H1 (cell line): ENCODE measurements around the gene GATAD2B. TPM values are rescaled to one million over a fixed set of nuclear protein-coding genes. Genes with fewer than 3 reads are reported as not detected.

Source experiments
- CTCF ChIA-PET: fragments of 300-600 bp; sonication (Branson Sonifier 250); formaldehyde crosslinking; loops from one replicate; lab custom pipeline; 2021; ENCODE audit not compliant: partially characterized antibody; lab: Charles Lee
- POLR2A ChIA-PET: fragments of 300-600 bp; sonication (Branson Sonifier 250); formaldehyde crosslinking; loops from one replicate; lab custom pipeline; 2021; ENCODE audit warnings: inconsistent platforms; ENCODE audit not compliant: partially characterized antibody; lab: Charles Lee
- DNase-seq, 2 experiments: peaks; one replicate each; pipeline versions ENCODE4 v3.0.0 to v3.0.0-alpha.2; 2010 to 2022; ENCODE audit warnings: low spot score in 2 of 2, low read depth in 1 of 2, mixed read lengths in 1 of 2
- FAIRE-seq: peaks from 2 replicates; lab custom pipeline; 2011; peaks lifted over from hg19 to GRCh38; lab: Jason Lieb, UNC
- H2AFZ ChIP-seq: 2 replicates; pipeline ENCODE4 v1.8.1; 2012; ENCODE audit warnings: low read length, inconsistent platforms
- H2AK5ac ChIP-seq: 2 replicates; pipeline ENCODE4 v1.6.1; 2013; ENCODE audit warnings: low read depth, low read length
- H2BK120ac ChIP-seq: replicated peaks from 2 replicates; pipeline ENCODE3; 2013; ENCODE audit warnings: low read depth, low read length, inconsistent platforms
- H2BK12ac ChIP-seq: 2 replicates; pipeline ENCODE4 v1.6.1; 2013; ENCODE audit warnings: low read depth, low read length
- H2BK15ac ChIP-seq: 2 replicates; pipeline ENCODE4 v1.6.1; 2013; ENCODE audit warnings: low read length
- H2BK20ac ChIP-seq: 2 replicates; pipeline ENCODE4 v1.6.1; 2013; ENCODE audit warnings: low read length
- H2BK5ac ChIP-seq: 2 replicates; pipeline ENCODE4 v1.6.1; 2013; ENCODE audit warnings: low read depth, low read length
- H3K14ac ChIP-seq: 2 replicates; pipeline ENCODE4 v1.6.1; 2013; ENCODE audit warnings: inconsistent platforms; ENCODE audit not compliant: insufficient read length
- H3K18ac ChIP-seq: 2 replicates; pipeline ENCODE4 v1.6.1; 2013; ENCODE audit warnings: low read length; ENCODE audit errors: extremely low read depth
- H3K23ac ChIP-seq: 2 replicates; pipeline ENCODE4 v1.6.1; 2013; ENCODE audit warnings: inconsistent platforms; ENCODE audit not compliant: insufficient read length
- H3K23me2 ChIP-seq: 2 replicates; pipeline ENCODE4 v1.6.1; 2013; ENCODE audit warnings: low read depth, low read length
- H3K27ac ChIP-seq: 2 replicates; pipeline ENCODE4 v1.6.1; 2011; ENCODE audit warnings: low read depth, low read length, inconsistent platforms
- H3K27me3 ChIP-seq, 4 experiments: replicated peaks in 1 of 4; 1 replicate in 1 of 4; 2 replicates in 3 of 4; pipeline versions ENCODE4 v1.6.1 to v1.8.1; 2011 to 2013; ENCODE audit warnings: low read length in 3 of 4, mild to moderate bottlenecking in 3 of 4, inconsistent platforms in 2 of 4, mixed read lengths in 2 of 4, moderate library complexity in 1 of 4; ENCODE audit not compliant: control insufficient read depth in 3 of 4, insufficient read depth in 3 of 4; ENCODE audit errors: extremely low read depth in 1 of 4
- H3K36me3 ChIP-seq, 4 experiments: 2 replicates each; pipeline versions ENCODE4 v1.6.1 to v1.8.1; 2011 to 2013; ENCODE audit warnings: mild to moderate bottlenecking in 4 of 4, low read length in 3 of 4, moderate library complexity in 2 of 4, control low read depth in 1 of 4, inconsistent platforms in 1 of 4; ENCODE audit not compliant: insufficient read depth in 4 of 4, control insufficient read depth in 2 of 4
- H3K4ac ChIP-seq: replicated peaks from 2 replicates; pipeline ENCODE3; 2013; ENCODE audit warnings: low read length, low read depth, mixed read lengths, inconsistent platforms; ENCODE audit not compliant: insufficient read length
- H3K4me1 ChIP-seq, 4 experiments: replicated peaks in 1 of 4; 1 replicate in 1 of 4; 2 replicates in 3 of 4; pipeline versions ENCODE4 v1.6.1 to v1.8.1; 2011 to 2013; ENCODE audit warnings: low read length in 3 of 4, inconsistent platforms in 2 of 4, mixed read lengths in 1 of 4; ENCODE audit not compliant: insufficient read depth in 4 of 4, control insufficient read depth in 3 of 4
- H3K4me2 ChIP-seq, 2 experiments: 2 replicates each; pipeline versions ENCODE4 v1.6.1 to v1.8.1; 2011 to 2013; ENCODE audit warnings: low read depth in 2 of 2, low read length in 2 of 2, control low read depth in 1 of 2, inconsistent platforms in 1 of 2, mild to moderate bottlenecking in 1 of 2; ENCODE audit not compliant: insufficient read depth in 1 of 2
- H3K4me3 ChIP-seq, 4 experiments: fragments of 200-600, 300-600 bp in 1 of 4; sonication (generic), shearing (Covaris generic), sonication (Bioruptor Twin) in 1 of 4; 2 replicates each; pipeline versions ENCODE4 v1.5.1 to v1.8.1; 2011 to 2016; ENCODE audit warnings: low read length in 4 of 4, low read depth in 3 of 4, control low read depth in 2 of 4, inconsistent platforms in 2 of 4, mild to moderate bottlenecking in 2 of 4, mixed read lengths in 1 of 4, moderate library complexity in 1 of 4; ENCODE audit not compliant: insufficient read depth in 2 of 4; ENCODE audit errors: extremely low read depth in 1 of 4
- H3K56ac ChIP-seq: replicated peaks from 2 replicates; pipeline ENCODE3; 2013; ENCODE audit warnings: low read depth, mild to moderate bottlenecking, mixed read lengths, low read length, inconsistent platforms; ENCODE audit not compliant: insufficient read length
- H3K79me1 ChIP-seq: 2 replicates; pipeline ENCODE4 v1.6.1; 2013; ENCODE audit warnings: low read depth, low read length, control low read depth
- H3K79me2 ChIP-seq, 2 experiments: 2 replicates each; pipeline versions ENCODE4 v1.6.1 to v1.8.1; 2012 to 2013; ENCODE audit warnings: low read length in 2 of 2, mild to moderate bottlenecking in 2 of 2, inconsistent platforms in 1 of 2; ENCODE audit not compliant: insufficient read depth in 2 of 2, control insufficient read depth in 1 of 2
- H3K9ac ChIP-seq, 4 experiments: replicated peaks in 1 of 4; 1 replicate in 1 of 4; 2 replicates in 3 of 4; pipeline versions ENCODE4 v1.6.1 to v1.8.1; 2011 to 2013; ENCODE audit warnings: low read depth in 3 of 4, low read length in 3 of 4, control low read depth in 2 of 4, mild to moderate bottlenecking in 2 of 4, moderate library complexity in 2 of 4, inconsistent platforms in 1 of 4; ENCODE audit errors: extremely low read depth in 1 of 4
- H3K9me3 ChIP-seq, 2 experiments: 2 replicates each; pipeline versions ENCODE4 v1.6.1 to v1.8.1; 2012 to 2013; ENCODE audit warnings: mild to moderate bottlenecking in 2 of 2, moderate library complexity in 2 of 2, control low read depth in 1 of 2, inconsistent platforms in 1 of 2, low read depth in 1 of 2, low read length in 1 of 2, mixed read lengths in 1 of 2; ENCODE audit not compliant: insufficient read depth in 2 of 2
- H4K20me1 ChIP-seq, 2 experiments: replicated peaks in 1 of 2; 2 replicates each; pipeline versions ENCODE3 to v1.8.1; 2011 to 2013; ENCODE audit warnings: inconsistent platforms in 2 of 2, low read length in 2 of 2, mild to moderate bottlenecking in 1 of 2; ENCODE audit not compliant: insufficient read depth in 2 of 2, control insufficient read depth in 1 of 2
- H4K5ac ChIP-seq: 2 replicates; pipeline ENCODE4 v1.6.1; 2013; ENCODE audit warnings: low read length, low read depth, mixed read lengths, inconsistent platforms; ENCODE audit not compliant: insufficient read length
- H4K8ac ChIP-seq: 2 replicates; pipeline ENCODE4 v1.8.0; 2013; ENCODE audit warnings: mild to moderate bottlenecking, moderate library complexity, low read length, inconsistent platforms; ENCODE audit not compliant: insufficient read depth; ENCODE audit errors: extremely low read depth
- H4K91ac ChIP-seq: replicated peaks from 2 replicates; pipeline ENCODE3; 2013; ENCODE audit warnings: low read length, mixed read lengths, inconsistent platforms; ENCODE audit not compliant: insufficient read length
- GABPA ChIP-seq: IDR thresholded peaks from 2 replicates; pipeline ENCODE4 v1.6.1; 2011; ENCODE audit warnings: mild to moderate bottlenecking, low read length, moderate library complexity, borderline replicate concordance; ENCODE audit not compliant: insufficient read depth
- POLR2A ChIP-seq, 2 experiments: IDR thresholded peaks; 1 replicate in 1 of 2; 2 replicates in 1 of 2; pipeline ENCODE4 v1.6.1; 2011; ENCODE audit warnings: low read depth in 2 of 2, low read length in 2 of 2, mild to moderate bottlenecking in 2 of 2; ENCODE audit errors: control extremely low read depth in 1 of 2
- RFX5 ChIP-seq: IDR thresholded peaks from 2 replicates; pipeline ENCODE4 v1.6.1; 2011; ENCODE audit warnings: low read depth, low read length, improper control_type of control experiment, borderline replicate concordance
- SP1 ChIP-seq: IDR thresholded peaks from 2 replicates; pipeline ENCODE4 v1.6.1; 2011; ENCODE audit warnings: low read depth, low read length
- SP4 ChIP-seq: IDR thresholded peaks from 2 replicates; pipeline ENCODE4 v1.6.1; 2012; ENCODE audit warnings: low read length, inconsistent platforms
- TAF1 ChIP-seq: IDR thresholded peaks from 2 replicates; pipeline ENCODE4 v1.6.1; 2011; ENCODE audit warnings: mild to moderate bottlenecking, low read depth, low read length
- TAF7 ChIP-seq: optimal IDR thresholded peaks from 2 replicates; pipeline ENCODE3; 2011; ENCODE audit warnings: low read depth, mild to moderate bottlenecking, inconsistent platforms, low read length, moderate library complexity, borderline replicate concordance
- TEAD4 ChIP-seq: IDR thresholded peaks from 2 replicates; pipeline ENCODE4 v1.6.1; 2012; ENCODE audit warnings: low read depth, low read length, inconsistent platforms, mixed read lengths
- WGBS, 2 experiments: shearing (Covaris generic) in 1 of 2; methylation state at CpG; one replicate each; pipeline versions ENCODE4 v1.1.6 to v1.1.7; 2013 to 2015; ENCODE audit warnings: low lambda C conversion rate in 2 of 2, mixed read lengths in 2 of 2, inconsistent platforms in 1 of 2, low coverage in 1 of 2, missing lambda C conversion rate in 1 of 2; ENCODE audit not compliant: insufficient replicate concordance in 2 of 2, insufficient coverage in 1 of 2, insufficient read length in 1 of 2; ENCODE audit errors: extremely low coverage in 1 of 2, missing lambda C conversion rate in 1 of 2; 5-methylcytosine and 5-hydroxymethylcytosine counted together
- polyA plus RNA-seq, 7 experiments: library from polyadenylated mRNA; depleted of rRNA in 3 of 7; stranded (reverse) in 5 of 7; unstranded in 2 of 7; fragments of >200 nt in 5 of 7; fragments of 200-250 nt in 2 of 7; gene quantifications; 1 replicate in 5 of 7; 2 replicates in 1 of 7; 4 replicates in 1 of 7; pipeline versions ENCODE4 v1.2.1 to v1.2.3, GENCODE V29; 2011 to 2013; ENCODE audit warnings: missing spikeins in 2 of 7, mixed read lengths in 2 of 7
- total RNA-seq: library from RNA; stranded (reverse); fragmentation: NEBNext Ultra II Directional; extraction: Animal tissue kit (Norgen Biotek cat#: 25700); gene quantifications from 2 replicates; pipeline ENCODE4 v1.2.1, GENCODE V29; 2021

The GATAD2B gene
- total and polyA plus RNA-seq, 2 of the 8 experiments (the other 6 are each of a cell fraction or from before 2014, with no cell fraction given) = 8.4 to 39.1 TPM

GRCh38 chr1:153778824-153779519 is 143.8 kb downstream of the GATAD2B start:
- POLR2A ChIA-PET = interaction anchor here (0.6 to 3.9 kb wide), 4 partner anchors 10 to 220 kb away, joined by 3 to 14 read pairs (median 4); no protein-coding TSS in a partner anchor
- H3K14ac ChIP-seq = no peak overlapping the region
- H3K9me3 ChIP-seq = no peaks in the 10 kb centered on the region
- H3K27ac ChIP-seq = no peak overlapping the region
- H3K27me3 ChIP-seq = no peaks in the 10 kb centered on the region
- no peak overlapping the region for H2AFZ ChIP-seq
- no peak overlapping the region for H3K4me2 ChIP-seq
- H3K4ac ChIP-seq = no peak overlapping the region
- H3K23me2 ChIP-seq = peaks cover 11% of the 10 kb centered on the region
- no peak overlapping the region for H2BK120ac ChIP-seq
- H4K91ac ChIP-seq = no peak overlapping the region
- no peak overlapping the region for H2BK5ac ChIP-seq
- CTCF ChIA-PET = interaction anchor here (0.7 to 1.4 kb wide), 3 partner anchors 10 to 91 kb away, joined by 3 to 5 read pairs (median 4); no protein-coding TSS in a partner anchor
- TF ChIP-seq TEAD4 = no peak
- TF ChIP-seq GABPA = no peak
- no peak for TF ChIP-seq SP4
- no peak for TF ChIP-seq TAF1
- TF ChIP-seq RFX5 = no peak
- TF ChIP-seq TAF7 = no peak
- no peak for TF ChIP-seq POLR2A (IDR thresholded peaks at IDR 0.05; ENCODE audit: control extremely low read depth in 1 of 2, low read depth in 2 of 2, low read length in 2 of 2)
- TF ChIP-seq SP1 = no peak
- H3K36me3 ChIP-seq = no peaks in the 10 kb centered on the region
- H2BK12ac ChIP-seq = no peak overlapping the region
- DNase-seq = no peak
- H3K56ac ChIP-seq = no peak overlapping the region
- H3K79me1 ChIP-seq = peaks cover 5% of the 10 kb centered on the region; the same call in 1 of the 2 replicates
- peaks cover 0 to 17% (median 11%) of the 10 kb centered on the region in 4 experiments; a peak in 6 of 7 replicates for H3K4me1 ChIP-seq
- H3K23ac ChIP-seq = no peak overlapping the region
- no peak for FAIRE-seq
- no peak overlapping the region for H2AK5ac ChIP-seq
- no peak overlapping the region for H3K9ac ChIP-seq
- 88% methylated on average over 15 of the region's 18 CpGs; no CpG with 5 or more reads in 1 of the 2 experiments for WGBS, 2 experiments
- no peaks in the 10 kb centered on the region for H4K20me1 ChIP-seq
- H3K4me3 ChIP-seq = no peak overlapping the region
- no peak overlapping the region for H4K8ac ChIP-seq
- H2BK20ac ChIP-seq = no peak overlapping the region
- no peak overlapping the region for H3K18ac ChIP-seq
- H2BK15ac ChIP-seq = no peak overlapping the region
- no peaks in the 10 kb centered on the region; a peak in 1 of 4 replicates for H3K79me2 ChIP-seq
- H4K5ac ChIP-seq = no peak overlapping the region
